ENCODE measurements around the gene ZEB1.

The ZEB1 gene

GRCh38 chr10:31318854-31319601 is at the start of gene ZEB1:
ZEB1 (plus strand) TSS chr10:31319216; CDS start chr10:31319235, 19 bp downstream.
- peak; percentile 88 for DNase-seq (ENCODE audit: low read depth)

- no peak for DNase-seq (ENCODE audit: low read depth)
Observed at GRCh38 chr10:31270954-31271353, 48.1 kb upstream of the ZEB1 start.

GRCh38 chr10:31272841-31273240 is 46.2 kb upstream of the ZEB1 start:
- DNase-seq (ENCODE audit: low read depth), result no peak

GRCh38 chr10:31273789-31274188 is 45.2 kb upstream of the ZEB1 start:
- no peak for DNase-seq (ENCODE audit: low read depth)

- DNase-seq (ENCODE audit: low read depth), result peak; percentile 21
Observed at GRCh38 chr10:31274310-31274709, 44.7 kb upstream of the ZEB1 start.

GRCh38 chr10:31278279-31278941 is 40.6 kb upstream of the ZEB1 start:
- DNase-seq (ENCODE audit: low read depth), result no peak

- DNase-seq (ENCODE audit: low read depth), result no peak
Observed at GRCh38 chr10:31280972-31281371, 38.0 kb upstream of the ZEB1 start.

GRCh38 chr10:31288001-31288400 is 31.0 kb upstream of the ZEB1 start:
- DNase-seq (ENCODE audit: low read depth), result no peak

GRCh38 chr10:31288962-31289361 is 30.1 kb upstream of the ZEB1 start:
- DNase-seq (ENCODE audit: low read depth), result no peak

- no peak for DNase-seq (ENCODE audit: low read depth)
Observed at GRCh38 chr10:31290386-31290785, 28.6 kb upstream of the ZEB1 start.

GRCh38 chr10:31291123-31291522 is 27.9 kb upstream of the ZEB1 start:
- DNase-seq (ENCODE audit: low read depth), result no peak

- no peak for DNase-seq (ENCODE audit: low read depth)
Observed at GRCh38 chr10:31294558-31294957, 24.5 kb upstream of the ZEB1 start.

GRCh38 chr10:31296754-31297153 is 22.3 kb upstream of the ZEB1 start:
- no peak for DNase-seq (ENCODE audit: low read depth)

- no peak for DNase-seq (ENCODE audit: low read depth)
Observed at GRCh38 chr10:31299119-31299518, 19.9 kb upstream of the ZEB1 start.

GRCh38 chr10:31303212-31303611 is 15.8 kb upstream of the ZEB1 start:
- DNase-seq (ENCODE audit: low read depth), result no peak

GRCh38 chr10:31304291-31304970 is 14.6 kb upstream of the ZEB1 start:
- DNase-seq (ENCODE audit: low read depth), result no peak

GRCh38 chr10:31313396-31313795 is 5.6 kb upstream of the ZEB1 start:
- DNase-seq (ENCODE audit: low read depth), result no peak

GRCh38 chr10:31314256-31315150 is 4.5 kb upstream of the ZEB1 start:
- no peak for DNase-seq (ENCODE audit: low read depth)

- DNase-seq (ENCODE audit: low read depth), result no peak
Observed at GRCh38 chr10:31315453-31315852, 3.6 kb upstream of the ZEB1 start.

- DNase-seq (ENCODE audit: low read depth), result no peak
Observed at GRCh38 chr10:31317171-31317570, 1.8 kb upstream of the ZEB1 start.

- DNase-seq (ENCODE audit: low read depth), result no peak
Observed at GRCh38 chr10:31317652-31318381, 1.2 kb upstream of the ZEB1 start.
